OCI-LY3 (cell line): ENCODE measurements around the gene PGM1.

Experiments used
- H2AFZ ChIP-seq: fragments of 200-600, 300-600 bp; shearing (Covaris generic); 2 replicates; pipeline ENCODE4 v1.6.0; 2014; ENCODE audit warnings: antibody characterized with exemption, low read depth, low read length
- H3K27ac ChIP-seq: fragments of 200-600, 300-600 bp; sonication (generic); 2 replicates; pipeline ENCODE4 v1.5.1; 2014; ENCODE audit warnings: mild to moderate bottlenecking, low read length, moderate library complexity, mixed read lengths
- H3K27me3 ChIP-seq: fragments of 200-600, 300-600 bp; sonication (generic); 2 replicates; pipeline ENCODE4 v1.6.1; 2014; ENCODE audit warnings: low read depth, low read length, mixed read lengths
- H3K36me3 ChIP-seq: fragments of 200-600, 300-600 bp; sonication (generic); replicated peaks from 2 replicates; pipeline ENCODE3; 2014; ENCODE audit warnings: low read depth, low read length, mixed read lengths
- H3K4me1 ChIP-seq: fragments of 300-600, 200-600 bp; sonication (generic); 2 replicates; pipeline ENCODE4 v1.6.1; 2014; ENCODE audit warnings: low read length, mixed read lengths
- H3K4me2 ChIP-seq: fragments of 200-600, 300-600 bp; sonication (generic); 2 replicates; pipeline ENCODE4 v1.6.1; 2014; ENCODE audit warnings: low read length, mixed read lengths
- H3K4me3 ChIP-seq: fragments of 300-600, 200-600 bp; sonication (generic); 2 replicates; pipeline ENCODE4 v1.5.1; 2014; ENCODE audit warnings: antibody characterized with exemption, mild to moderate bottlenecking, low read length, moderate library complexity
- H3K79me2 ChIP-seq: fragments of 300-600, 200-600 bp; shearing (Covaris generic); 2 replicates; pipeline ENCODE4 v1.6.1; 2014; ENCODE audit warnings: mild to moderate bottlenecking, low read length, mixed read lengths
- H3K9ac ChIP-seq: fragments of 300-600, 200-600 bp; shearing (Covaris generic); 2 replicates; pipeline ENCODE4 v1.6.0; 2014; ENCODE audit warnings: mild to moderate bottlenecking, low read length, moderate library complexity
- H3K9me3 ChIP-seq: fragments of 200-600, 300-600 bp; shearing (Covaris generic); 2 replicates; pipeline ENCODE4 v1.6.1; 2014; ENCODE audit warnings: low read length, mixed read lengths; ENCODE audit not compliant: insufficient read depth
- H4K20me1 ChIP-seq: fragments of 200-600, 300-600 bp; sonication (generic); 2 replicates; pipeline ENCODE4 v1.6.1; 2016; ENCODE audit warnings: low read length, mixed read lengths; ENCODE audit not compliant: insufficient read depth
- EZH2phosphoT487 ChIP-seq: fragments of 200-600 bp; shearing (Covaris generic); IDR thresholded peaks from 2 replicates; pipeline ENCODE4 v1.6.1; 2018; ENCODE audit warnings: antibody characterized with exemption, mixed run types, low read depth
- TF ChIP-seq, protein P1 (sequence below): fragments of 200-600, 300-600 bp; sonication (generic); IDR thresholded peaks from 2 replicates; pipeline ENCODE4 v1.5.1; 2014; ENCODE audit warnings: antibody characterized with exemption, low read length, low read depth

Gene PGM1

DNA sequence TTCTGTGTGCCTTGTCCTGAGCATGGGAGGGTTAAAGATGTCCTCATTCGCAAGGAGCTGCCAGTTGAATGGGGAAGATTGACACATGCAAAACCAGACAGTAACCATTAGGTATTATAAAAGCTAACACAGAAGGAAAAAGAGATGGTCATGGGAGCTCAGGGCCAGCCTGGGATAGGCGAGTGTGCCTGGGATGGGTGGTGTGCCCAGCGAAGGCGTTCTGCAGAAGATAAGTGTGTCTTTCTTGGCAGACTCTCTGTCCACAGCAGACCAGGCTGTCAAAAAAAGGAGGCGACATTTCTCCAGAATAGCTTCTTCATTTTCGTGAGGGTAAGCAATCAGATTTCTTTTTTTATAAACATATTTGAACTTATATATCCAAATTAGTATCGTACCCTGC is 14.1 kb downstream of the PGM1 start:
- H3K79me2 ChIP-seq: no peaks in the 10 kb centered on the region
- no peak overlapping the region for H3K9ac ChIP-seq

DNA sequence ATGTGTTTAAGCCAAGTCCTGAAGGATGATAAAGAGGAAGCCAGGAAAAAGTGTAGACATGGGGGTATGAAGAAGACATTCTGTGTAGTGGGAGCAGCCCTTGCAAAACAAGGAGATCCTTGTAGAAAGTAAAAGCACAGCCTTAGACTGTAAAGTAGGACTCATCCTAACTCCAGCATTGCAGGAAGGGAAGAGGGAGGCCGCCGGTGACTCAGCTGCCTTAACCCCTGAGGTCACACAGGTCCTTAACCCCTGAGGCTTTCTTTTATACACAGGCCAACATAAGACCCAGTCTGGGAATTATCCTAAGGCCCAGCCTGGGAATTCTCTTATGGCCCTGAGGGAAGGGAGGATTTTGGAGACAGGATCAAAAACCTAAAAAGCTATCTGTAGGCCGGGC is 18.0 kb downstream of the PGM1 start:
- Histone ChIP-seq H3K4me1 (no peaks in the 10 kb centered on the region), H3K4me3 (no peak overlapping the region), H3K36me3 (no peaks in the 10 kb centered on the region), H2AFZ (no peak overlapping the region), H3K9me3 (no peaks in the 10 kb centered on the region), H3K79me2 (no peaks in the 10 kb centered on the region), H3K4me2 (no peak overlapping the region), H3K27me3 (no peaks in the 10 kb centered on the region), H3K9ac (no peak overlapping the region), H4K20me1 (no peaks in the 10 kb centered on the region), H3K27ac (no peak overlapping the region)
- TF ChIP-seq, protein P1, sequence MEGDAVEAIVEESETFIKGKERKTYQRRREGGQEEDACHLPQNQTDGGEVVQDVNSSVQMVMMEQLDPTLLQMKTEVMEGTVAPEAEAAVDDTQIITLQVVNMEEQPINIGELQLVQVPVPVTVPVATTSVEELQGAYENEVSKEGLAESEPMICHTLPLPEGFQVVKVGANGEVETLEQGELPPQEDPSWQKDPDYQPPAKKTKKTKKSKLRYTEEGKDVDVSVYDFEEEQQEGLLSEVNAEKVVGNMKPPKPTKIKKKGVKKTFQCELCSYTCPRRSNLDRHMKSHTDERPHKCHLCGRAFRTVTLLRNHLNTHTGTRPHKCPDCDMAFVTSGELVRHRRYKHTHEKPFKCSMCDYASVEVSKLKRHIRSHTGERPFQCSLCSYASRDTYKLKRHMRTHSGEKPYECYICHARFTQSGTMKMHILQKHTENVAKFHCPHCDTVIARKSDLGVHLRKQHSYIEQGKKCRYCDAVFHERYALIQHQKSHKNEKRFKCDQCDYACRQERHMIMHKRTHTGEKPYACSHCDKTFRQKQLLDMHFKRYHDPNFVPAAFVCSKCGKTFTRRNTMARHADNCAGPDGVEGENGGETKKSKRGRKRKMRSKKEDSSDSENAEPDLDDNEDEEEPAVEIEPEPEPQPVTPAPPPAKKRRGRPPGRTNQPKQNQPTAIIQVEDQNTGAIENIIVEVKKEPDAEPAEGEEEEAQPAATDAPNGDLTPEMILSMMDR: no peak
- TF ChIP-seq EZH2phosphoT487: no peak

More for the DNA sequence above, 14.1 kb downstream of the PGM1 start:
- H3K9me3 ChIP-seq: no peaks in the 10 kb centered on the region
- TF ChIP-seq, protein P1: no peak
- no peak for TF ChIP-seq EZH2phosphoT487
- H3K27ac ChIP-seq: no peak overlapping the region
- H3K4me3 ChIP-seq: no peak overlapping the region
- H3K4me1 ChIP-seq: no peaks in the 10 kb centered on the region
- no peaks in the 10 kb centered on the region for H4K20me1 ChIP-seq
- H3K27me3 ChIP-seq: no peaks in the 10 kb centered on the region
- H3K36me3 ChIP-seq: no peaks in the 10 kb centered on the region
- H3K4me2 ChIP-seq: no peak overlapping the region
- no peak overlapping the region for H2AFZ ChIP-seq

DNA sequence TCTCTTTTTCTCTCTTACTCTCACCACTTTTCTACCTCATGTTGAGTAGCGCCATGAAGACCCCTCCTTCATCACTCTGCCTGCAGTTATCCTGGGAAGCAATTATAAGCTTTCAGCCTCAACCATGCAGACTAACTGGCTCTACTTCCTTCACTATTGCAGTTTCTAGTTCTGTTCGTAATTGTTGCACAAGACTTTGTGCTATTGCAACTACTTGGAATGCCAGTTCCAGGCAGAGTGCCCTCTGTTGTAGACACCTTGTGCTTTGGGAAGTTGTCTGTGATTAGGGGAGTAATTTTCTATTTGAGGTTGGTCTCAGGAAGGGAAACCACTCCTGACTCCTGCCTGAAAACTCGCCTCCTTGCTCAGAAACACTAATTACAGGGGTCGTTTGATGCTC is 19.4 kb downstream of the PGM1 start:
- H3K36me3 ChIP-seq: no peaks in the 10 kb centered on the region
- H3K79me2 ChIP-seq: no peaks in the 10 kb centered on the region
- H3K4me3 ChIP-seq: no peak overlapping the region
- no peaks in the 10 kb centered on the region for H3K9me3 ChIP-seq
- H2AFZ ChIP-seq: no peak overlapping the region
- no peak for TF ChIP-seq EZH2phosphoT487
- TF ChIP-seq, protein P1: no peak
- H4K20me1 ChIP-seq: no peaks in the 10 kb centered on the region
- no peak overlapping the region for H3K27ac ChIP-seq
- no peaks in the 10 kb centered on the region for H3K4me1 ChIP-seq
- H3K9ac ChIP-seq: no peak overlapping the region
- no peak overlapping the region for H3K4me2 ChIP-seq
- H3K27me3 ChIP-seq: no peaks in the 10 kb centered on the region

DNA sequence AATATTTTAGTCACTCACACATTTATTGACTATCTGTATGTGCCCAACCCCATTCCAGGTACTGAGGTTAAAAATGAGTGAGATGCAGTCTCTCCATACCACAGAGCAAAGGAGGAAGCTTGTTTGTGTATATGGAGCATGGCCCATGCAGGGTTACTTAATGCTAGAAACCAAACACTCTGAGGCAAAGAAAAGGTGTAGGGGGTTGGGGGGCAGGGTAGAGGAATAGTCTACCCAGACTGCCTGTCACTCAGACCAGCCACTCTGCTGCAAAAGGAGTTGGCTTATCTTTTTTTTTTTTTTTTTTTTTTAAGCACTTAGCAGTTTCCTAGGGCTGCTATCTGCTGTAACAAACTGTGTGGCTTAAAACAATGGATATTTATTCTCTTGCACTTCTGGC is 19.8 kb downstream of the PGM1 start:
- Histone ChIP-seq H3K79me2 (no peaks in the 10 kb centered on the region), H3K27me3 (no peaks in the 10 kb centered on the region), H3K4me2 (no peak overlapping the region), H3K9ac (no peak overlapping the region), H3K36me3 (no peaks in the 10 kb centered on the region), H3K4me1 (no peaks in the 10 kb centered on the region), H3K4me3 (no peak overlapping the region), H3K27ac (no peak overlapping the region), H3K9me3 (no peaks in the 10 kb centered on the region), H2AFZ (no peak overlapping the region), H4K20me1 (no peaks in the 10 kb centered on the region)
- TF ChIP-seq, protein P1: no peak
- no peak for TF ChIP-seq EZH2phosphoT487
